HG02571 (cell line): ENCODE measurements around the gene GPRIN3.

Experiments used
- ATAC-seq: cut with Tn5 transposase; IDR thresholded peaks from one replicate; pipeline ENCODE4 v1.9.1; 2021; ENCODE audit warnings: mild to moderate bottlenecking, moderate library complexity; ENCODE audit not compliant: unreplicated experiment

The GPRIN3 gene

GRCh38 chr4:89307446-89308160 is at the start of gene GPRIN3:
Gene GPRIN3, minus strand, starts transcription at chr4:89307800. Its CDS starts 57,690 bp downstream, at chr4:89250110.
- ATAC-seq, result peak; percentile 84

GRCh38 chr4:89357340-89357739 is 49.7 kb upstream of the GPRIN3 start:
- no peak for ATAC-seq

- ATAC-seq, result no peak
Measured at GRCh38 chr4:89356086-89356485, 48.5 kb upstream of the GPRIN3 start.

- no peak for ATAC-seq
Measured at GRCh38 chr4:89353514-89353913, 45.9 kb upstream of the GPRIN3 start.

GRCh38 chr4:89352541-89352940 is 44.9 kb upstream of the GPRIN3 start:
- no peak for ATAC-seq

- ATAC-seq, result no peak
Measured at GRCh38 chr4:89351201-89351600, 43.6 kb upstream of the GPRIN3 start.

GRCh38 chr4:89347363-89348025 is 39.9 kb upstream of the GPRIN3 start:
- ATAC-seq, result no peak

- ATAC-seq, result no peak
Measured at GRCh38 chr4:89344571-89344970, 37.0 kb upstream of the GPRIN3 start.

- no peak for ATAC-seq
Measured at GRCh38 chr4:89338206-89338605, 30.6 kb upstream of the GPRIN3 start.

- no peak for ATAC-seq
Measured at GRCh38 chr4:89337681-89338080, 30.1 kb upstream of the GPRIN3 start.

- no peak for ATAC-seq
Measured at GRCh38 chr4:89336818-89337420, 29.3 kb upstream of the GPRIN3 start.

GRCh38 chr4:89334830-89335229 is 27.2 kb upstream of the GPRIN3 start:
- no peak for ATAC-seq

GRCh38 chr4:89334311-89334710 is 26.7 kb upstream of the GPRIN3 start:
- no peak for ATAC-seq

- no peak for ATAC-seq
Measured at GRCh38 chr4:89331686-89332544, 24.3 kb upstream of the GPRIN3 start.

- no peak for ATAC-seq
Measured at GRCh38 chr4:89331197-89331596, 23.6 kb upstream of the GPRIN3 start.

GRCh38 chr4:89329280-89329679 is 21.7 kb upstream of the GPRIN3 start:
- no peak for ATAC-seq

- ATAC-seq, result peak; percentile 71
Measured at GRCh38 chr4:89324671-89325070, 17.1 kb upstream of the GPRIN3 start.

GRCh38 chr4:89322671-89323070 is 15.1 kb upstream of the GPRIN3 start:
- no peak for ATAC-seq

GRCh38 chr4:89319756-89320155 is 12.2 kb upstream of the GPRIN3 start:
- ATAC-seq, result no peak

- no peak for ATAC-seq
Measured at GRCh38 chr4:89316931-89317366, 9.3 kb upstream of the GPRIN3 start.

- no peak for ATAC-seq
Measured at GRCh38 chr4:89316211-89316610, 8.6 kb upstream of the GPRIN3 start.
